Ectodermal cell (in vitro differentiated cells): ENCODE results near the gene SLC38A9.
"Not testable (repeated sequence)": the region's sequence is repeated elsewhere in the genome, so short reads cannot be mapped to it uniquely, and the experiment has no call there.

Experiments used
- H3K27ac ChIP-seq: 2 replicates; pipeline ENCODE4 v1.7.0; 2013; ENCODE audit warnings: mild to moderate bottlenecking, low read depth, low read length; ENCODE audit not compliant: insufficient read depth, poor library complexity, severe bottlenecking
- H3K27me3 ChIP-seq: 2 replicates; pipeline ENCODE4 v1.7.0; 2013; ENCODE audit warnings: mild to moderate bottlenecking, low read length; ENCODE audit not compliant: insufficient read depth, control insufficient read depth, poor library complexity, severe bottlenecking
- H3K36me3 ChIP-seq: one replicate; pipeline ENCODE4 v1.7.0; 2013; ENCODE audit warnings: low read length; ENCODE audit not compliant: control insufficient read depth, insufficient read depth
- H3K4me1 ChIP-seq: one replicate; pipeline ENCODE4 v1.7.0; 2013; ENCODE audit warnings: low read length; ENCODE audit not compliant: control insufficient read depth, insufficient read depth
- H3K4me3 ChIP-seq: 2 replicates; pipeline ENCODE4 v1.7.0; 2013; ENCODE audit warnings: low read depth, low read length, control low read depth; ENCODE audit not compliant: insufficient read depth
- H3K9me3 ChIP-seq: 2 replicates; pipeline ENCODE4 v1.7.0; 2013; ENCODE audit warnings: mild to moderate bottlenecking, low read length, moderate library complexity; ENCODE audit not compliant: control insufficient read depth
- WGBS, 2 experiments: methylation state at CpG; one replicate each; pipeline ENCODE4 v1.1.7; 2013; ENCODE audit warnings: missing lambda C conversion rate in 2 of 2; 5-methylcytosine and 5-hydroxymethylcytosine counted together

The SLC38A9 gene

GRCh38 chr5:55708732-55709131, 3.4 kb downstream of the SLC38A9 start:
- H3K9me3 ChIP-seq, result no peaks in the 10 kb centered on the region
- H3K27ac ChIP-seq, result no peak overlapping the region
- H3K4me3 ChIP-seq, result no peak overlapping the region
- H3K4me1 ChIP-seq, result peaks cover 4% of the 10 kb centered on the region
- H3K27me3 ChIP-seq, result no peaks in the 10 kb centered on the region
- no peaks in the 10 kb centered on the region for H3K36me3 ChIP-seq

DNA sequence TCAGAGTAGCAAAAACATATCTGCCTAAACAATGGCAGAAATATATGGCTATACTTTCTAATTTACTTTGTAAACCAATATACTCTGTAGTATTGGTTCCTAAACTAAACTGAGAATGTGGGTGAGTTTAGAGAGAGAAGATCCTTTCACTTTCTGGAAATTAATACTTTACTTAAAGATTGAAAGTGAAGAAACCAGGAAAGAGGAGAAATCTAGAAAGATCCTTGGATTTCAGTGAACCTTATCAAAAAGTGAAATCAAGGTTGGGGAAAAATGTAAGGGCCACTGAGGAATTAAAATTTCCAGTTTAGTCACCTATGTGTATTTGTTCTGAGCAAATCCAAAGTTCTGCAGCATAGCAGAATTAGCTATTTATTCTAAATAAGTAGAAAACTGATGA, 5.9 kb downstream of the SLC38A9 start:
- Histone ChIP-seq H3K9me3 (no peaks in the 10 kb centered on the region), H3K27ac (no peak overlapping the region), H3K4me1 (peaks cover under 1% of the 10 kb centered on the region), H3K36me3 (no peaks in the 10 kb centered on the region), H3K4me3 (no peak overlapping the region), H3K27me3 (no peaks in the 10 kb centered on the region)

GRCh38 chr5:55702598-55703345, 9.4 kb downstream of the SLC38A9 start:
- Histone ChIP-seq H3K27ac (no peak overlapping the region), H3K4me1 (no peaks in the 10 kb centered on the region), H3K9me3 (no peaks in the 10 kb centered on the region), H3K4me3 (no peak overlapping the region), H3K36me3 (no peaks in the 10 kb centered on the region), H3K27me3 (no peaks in the 10 kb centered on the region)
- 100% methylated on average over 1 of the region's 1 CpG; no CpG with 5 or more reads in 1 of the 2 experiments for WGBS, 2 experiments

- WGBS, 2 experiments, result 94% methylated on average over 2 to 3 of the region's 3 CpGs
- peaks cover 8% of the 10 kb centered on the region for H3K36me3 ChIP-seq
- H3K27me3 ChIP-seq, result no peaks in the 10 kb centered on the region
- no peak overlapping the region for H3K27ac ChIP-seq
- H3K4me3 ChIP-seq, result no peak overlapping the region
- no peaks in the 10 kb centered on the region for H3K4me1 ChIP-seq
- H3K9me3 ChIP-seq, result no peaks in the 10 kb centered on the region
These were observed 10.5 kb downstream of the SLC38A9 start for GRCh38 chr5:55701462-55702103.

GRCh38 chr5:55700745-55701144, 11.4 kb downstream of the SLC38A9 start:
- H3K27ac ChIP-seq, result no peak overlapping the region
- H3K36me3 ChIP-seq, result peaks cover 8% of the 10 kb centered on the region
- H3K4me3 ChIP-seq, result no peak overlapping the region
- H3K27me3 ChIP-seq, result no peaks in the 10 kb centered on the region
- H3K4me1 ChIP-seq, result no peaks in the 10 kb centered on the region
- 95 to 97% methylated on average over 2 of the region's 2 CpGs for WGBS, 2 experiments
- no peaks in the 10 kb centered on the region for H3K9me3 ChIP-seq

GRCh38 chr5:55699041-55699688, 13.0 kb downstream of the SLC38A9 start:
- no peak overlapping the region for H3K27ac ChIP-seq
- no peaks in the 10 kb centered on the region for H3K27me3 ChIP-seq
- H3K9me3 ChIP-seq, result no peaks in the 10 kb centered on the region
- no peaks in the 10 kb centered on the region for H3K4me1 ChIP-seq
- 88 to 91% methylated on average over 3 of the region's 3 CpGs for WGBS, 2 experiments
- peaks cover 8% of the 10 kb centered on the region for H3K36me3 ChIP-seq
- no peak overlapping the region for H3K4me3 ChIP-seq

DNA sequence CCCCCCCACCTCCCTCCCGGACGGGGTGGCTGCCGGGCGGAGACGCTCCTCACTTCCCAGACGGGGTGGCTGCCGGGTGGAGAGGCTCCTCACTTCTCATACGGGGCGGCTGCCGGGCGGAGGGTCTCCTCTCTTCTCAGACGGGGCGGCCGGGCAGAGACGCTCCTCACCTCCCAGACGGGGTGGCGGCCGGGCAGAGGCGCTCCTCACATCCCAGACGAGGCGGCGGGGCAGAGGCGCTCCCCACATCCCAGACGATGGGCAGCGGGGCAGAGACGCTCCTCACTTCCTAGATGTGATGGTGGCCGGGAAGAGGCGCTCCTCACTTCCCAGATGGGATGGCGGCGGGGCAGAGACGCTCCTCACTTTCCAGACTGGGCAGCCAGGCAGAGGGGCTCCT, 15.4 kb downstream of the SLC38A9 start:
- not testable (repeated sequence) for H3K36me3 ChIP-seq, H3K4me3 ChIP-seq, H3K27me3 ChIP-seq, H3K4me1 ChIP-seq, H3K9me3 ChIP-seq, H3K27ac ChIP-seq
- 95 to 97% methylated on average over 26 to 30 of the region's 31 CpGs for WGBS, 2 experiments

DNA sequence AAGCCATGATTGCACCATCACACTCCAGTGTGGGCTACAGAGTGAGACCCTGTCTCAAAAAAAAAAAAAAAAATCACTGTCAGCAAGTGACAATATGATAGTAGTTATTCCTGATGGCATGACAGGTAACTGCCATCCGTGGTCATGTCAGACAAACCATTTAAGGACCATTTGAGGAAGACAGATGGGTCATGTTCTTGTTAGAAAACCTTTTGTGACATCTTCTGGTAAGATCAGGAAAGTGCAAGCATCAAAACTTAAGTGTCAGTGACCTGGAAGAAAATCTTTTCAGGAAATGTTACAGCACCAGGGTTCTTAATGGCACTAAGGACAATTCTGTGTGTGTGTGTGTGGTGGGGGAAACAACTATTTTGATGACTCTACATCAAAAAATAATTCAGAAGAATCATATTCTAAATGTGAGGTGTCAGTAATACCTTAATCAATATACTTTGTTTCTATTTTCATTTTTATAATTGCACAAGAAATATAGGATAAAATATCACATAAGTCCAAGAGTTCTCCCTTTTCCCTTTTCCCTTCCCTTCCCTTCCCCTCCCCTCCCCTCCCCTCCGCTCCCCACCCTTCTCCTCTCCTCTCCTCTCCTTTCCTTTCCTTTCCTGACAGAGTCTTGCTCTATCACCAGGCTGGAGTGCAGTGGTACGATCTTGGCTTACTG, 17.8 kb downstream of the SLC38A9 start:
- 80% methylated on average over 3 of the region's 3 CpGs for WGBS, 2 experiments
- Histone ChIP-seq H3K27ac (no peak overlapping the region), H3K9me3 (no peaks in the 10 kb centered on the region), H3K4me3 (no peak overlapping the region), H3K4me1 (no peaks in the 10 kb centered on the region), H3K36me3 (peaks cover 8% of the 10 kb centered on the region), H3K27me3 (no peaks in the 10 kb centered on the region)

GRCh38 chr5:55692509-55692908, 19.6 kb downstream of the SLC38A9 start:
- Histone ChIP-seq H3K27ac (no peak overlapping the region), H3K4me1 (no peaks in the 10 kb centered on the region), H3K36me3 (peaks cover 6% of the 10 kb centered on the region), H3K4me3 (no peak overlapping the region), H3K27me3 (no peaks in the 10 kb centered on the region), H3K9me3 (no peaks in the 10 kb centered on the region)
- 83% methylated on average over 1 of the region's 1 CpG; no CpG with 5 or more reads in 1 of the 2 experiments for WGBS, 2 experiments

GRCh38 chr5:55692106-55692417, 20.1 kb downstream of the SLC38A9 start:
- Histone ChIP-seq H3K4me1 (no peaks in the 10 kb centered on the region), H3K27ac (no peak overlapping the region), H3K9me3 (no peaks in the 10 kb centered on the region), H3K27me3 (no peaks in the 10 kb centered on the region), H3K4me3 (no peak overlapping the region), H3K36me3 (peaks cover 2% of the 10 kb centered on the region)
- WGBS, 2 experiments, result 88% methylated on average over 1 of the region's 2 CpGs; no CpG with 5 or more reads in 1 of the 2 experiments
